IPS-20b (cell line): Measurements from ENCODE around the gene ITLN2.
"Not testable (repeated sequence)": the region's sequence is repeated elsewhere in the genome, so short reads cannot be mapped to it uniquely, and the experiment has no call there.

Experiments
- H3K27ac ChIP-seq: one replicate; pipeline ENCODE4 v1.5.1; 2013; ENCODE audit warnings: low read length
- H3K27me3 ChIP-seq: 2 replicates; pipeline ENCODE4 v1.6.1; 2013; ENCODE audit warnings: mild to moderate bottlenecking, low read length, inconsistent platforms; ENCODE audit not compliant: insufficient read depth
- H3K36me3 ChIP-seq: 2 replicates; pipeline ENCODE4 v1.6.1; 2013; ENCODE audit warnings: low read depth, mild to moderate bottlenecking, inconsistent platforms, low read length, moderate library complexity; ENCODE audit not compliant: insufficient read depth
- H3K4me1 ChIP-seq: 2 replicates; pipeline ENCODE4 v1.6.1; 2013; ENCODE audit warnings: mild to moderate bottlenecking, control low read depth, inconsistent platforms, low read length, moderate library complexity; ENCODE audit not compliant: insufficient read depth
- H3K4me3 ChIP-seq: 2 replicates; pipeline ENCODE4 v1.5.1; 2013; ENCODE audit warnings: mild to moderate bottlenecking, low read length, inconsistent platforms
- H3K9ac ChIP-seq: 2 replicates; pipeline ENCODE4 v1.6.1; 2013; ENCODE audit warnings: low read depth, mild to moderate bottlenecking, inconsistent platforms, low read length, moderate library complexity
- H3K9me3 ChIP-seq: 2 replicates; pipeline ENCODE4 v1.6.1; 2013; ENCODE audit warnings: mild to moderate bottlenecking, low read depth, low read length, inconsistent platforms; ENCODE audit not compliant: insufficient read depth

The ITLN2 gene

DNA sequence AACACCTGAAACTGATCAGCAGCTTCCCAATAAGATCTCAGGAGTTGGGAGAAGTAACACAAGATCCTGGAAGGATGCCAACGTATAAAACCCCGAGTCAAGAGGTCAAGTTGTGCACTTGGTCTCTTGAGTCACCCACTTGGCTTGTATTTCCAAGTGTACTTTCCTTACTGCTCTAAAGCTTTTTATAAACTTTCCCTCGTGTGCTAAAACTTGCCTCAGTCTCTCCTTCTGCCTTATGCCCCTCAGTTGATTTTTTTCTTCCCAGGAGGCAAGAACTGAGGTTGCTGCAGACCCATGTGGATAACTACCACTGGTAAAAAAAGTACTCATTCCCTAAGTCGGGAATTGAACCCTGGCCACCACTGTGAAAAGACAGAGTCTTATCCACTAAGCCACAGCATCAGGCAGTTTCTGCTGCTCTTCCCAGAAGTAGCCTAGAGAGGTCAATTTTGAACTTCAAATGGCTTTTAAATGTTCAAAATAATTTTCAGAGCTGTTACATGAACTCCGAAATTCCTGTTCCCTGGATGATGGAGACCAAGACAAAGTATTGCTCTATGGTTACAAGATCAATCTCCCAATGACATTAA, 28.9 kb downstream of the ITLN2 start:
- Histone ChIP-seq H3K36me3 (no peaks in the 10 kb centered on the region), H3K9me3 (peaks cover 41% of the 10 kb centered on the region), H3K9ac (no peak overlapping the region), H3K4me1 (no peaks in the 10 kb centered on the region), H3K27me3 (no peaks in the 10 kb centered on the region), H3K27ac (no peak overlapping the region), H3K4me3 (no peak overlapping the region)

DNA sequence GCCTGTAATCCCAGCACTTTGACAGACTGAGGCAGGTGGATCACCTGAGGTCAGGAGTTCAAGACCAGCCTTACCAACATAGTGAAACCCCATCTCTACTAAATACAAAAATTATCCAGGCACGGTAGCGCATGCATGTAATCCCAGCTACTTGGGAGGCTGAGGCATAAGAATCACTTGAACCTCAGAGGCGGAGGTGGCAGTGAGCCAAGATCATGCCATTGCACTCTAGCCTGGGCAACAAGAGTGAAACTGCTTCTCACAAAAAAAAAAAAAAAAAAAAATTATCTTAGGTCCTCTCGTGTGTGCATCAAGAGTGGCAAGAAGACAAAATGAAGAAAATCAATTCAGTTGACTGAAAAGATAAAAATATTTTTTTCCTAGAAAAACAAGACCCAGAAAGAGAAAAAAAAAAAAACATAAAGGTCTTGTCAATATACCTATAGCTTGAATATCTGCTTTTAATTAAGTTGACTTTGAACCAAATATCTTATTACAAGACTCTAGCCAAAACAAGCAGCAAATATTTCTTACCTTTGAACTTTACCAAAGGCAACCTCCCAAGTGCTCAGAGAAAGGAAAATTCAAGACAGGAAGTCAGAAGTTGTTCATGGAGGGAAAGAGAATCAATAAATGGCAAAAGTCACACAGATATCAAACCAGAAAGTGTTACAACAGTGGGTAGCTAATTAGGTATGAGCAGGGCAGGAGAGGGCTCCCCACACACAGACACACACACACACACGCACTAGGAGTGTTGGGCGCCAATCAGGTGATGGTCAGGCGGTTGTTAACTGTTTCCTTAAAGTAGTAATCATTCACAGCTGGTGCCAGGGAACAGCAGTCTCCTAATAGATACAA, 29.6 kb downstream of the ITLN2 start:
- no peak overlapping the region for H3K9ac ChIP-seq
- peaks cover 48% of the 10 kb centered on the region for H3K9me3 ChIP-seq

DNA sequence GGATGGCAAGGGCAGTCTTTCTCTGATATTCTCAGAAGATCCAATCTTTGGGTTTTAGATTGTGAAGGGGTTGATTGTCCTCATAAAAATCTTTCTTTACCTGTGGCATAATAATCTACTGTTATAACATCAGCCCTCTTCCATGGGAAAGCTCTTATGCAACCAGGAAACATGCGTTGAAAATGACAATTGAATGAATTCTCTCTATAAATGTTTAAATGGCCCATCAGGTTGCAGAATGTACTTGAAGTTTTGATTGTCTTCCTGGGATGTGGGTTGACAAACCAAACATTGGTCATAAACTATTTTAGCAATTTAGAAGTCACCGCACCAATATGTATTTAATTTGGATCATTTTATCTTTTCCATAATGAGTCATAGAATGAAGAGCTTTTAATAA, 37.9 kb downstream of the ITLN2 start:
- Histone ChIP-seq H3K9me3 (peaks cover 17% of the 10 kb centered on the region), H3K27me3 (no peaks in the 10 kb centered on the region), H3K27ac (no peak overlapping the region), H3K36me3 (no peaks in the 10 kb centered on the region), H3K4me3 (no peak overlapping the region), H3K9ac (no peak overlapping the region), H3K4me1 (peaks cover 13% of the 10 kb centered on the region)

More for the DNA sequence above, 29.6 kb downstream of the ITLN2 start:
- Histone ChIP-seq H3K27me3 (no peaks in the 10 kb centered on the region), H3K4me1 (no peaks in the 10 kb centered on the region), H3K36me3 (no peaks in the 10 kb centered on the region), H3K4me3 (no peak overlapping the region), H3K27ac (no peak overlapping the region)

DNA sequence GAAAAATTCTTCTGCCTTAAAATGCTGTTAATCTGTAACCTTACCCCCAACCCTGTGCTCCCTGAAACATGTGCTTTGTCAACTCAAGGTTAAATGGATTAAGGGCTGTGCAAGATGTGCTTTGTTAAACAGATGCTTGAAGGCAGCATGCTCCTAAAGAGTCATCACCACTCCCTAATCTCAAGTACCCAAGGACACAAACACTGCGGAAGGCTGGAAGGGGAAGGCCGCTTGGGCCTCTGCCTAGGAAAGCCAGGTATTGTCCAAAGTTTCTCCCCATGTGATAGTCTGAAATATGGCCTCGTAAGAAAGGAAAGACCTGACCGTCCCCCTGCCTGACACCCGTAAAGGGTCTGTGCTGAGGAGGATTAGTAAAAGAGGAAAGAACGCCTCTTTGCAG, 41.4 kb downstream of the ITLN2 start:
- not testable (repeated sequence) for H3K4me3 ChIP-seq, H3K9me3 ChIP-seq, H3K27ac ChIP-seq, H3K27me3 ChIP-seq, H3K36me3 ChIP-seq
- Histone ChIP-seq H3K4me1 (peaks cover 13% of the 10 kb centered on the region), H3K9ac (peak overlapping the region; percentile 51; the same call in 1 of the 2 replicates)

DNA sequence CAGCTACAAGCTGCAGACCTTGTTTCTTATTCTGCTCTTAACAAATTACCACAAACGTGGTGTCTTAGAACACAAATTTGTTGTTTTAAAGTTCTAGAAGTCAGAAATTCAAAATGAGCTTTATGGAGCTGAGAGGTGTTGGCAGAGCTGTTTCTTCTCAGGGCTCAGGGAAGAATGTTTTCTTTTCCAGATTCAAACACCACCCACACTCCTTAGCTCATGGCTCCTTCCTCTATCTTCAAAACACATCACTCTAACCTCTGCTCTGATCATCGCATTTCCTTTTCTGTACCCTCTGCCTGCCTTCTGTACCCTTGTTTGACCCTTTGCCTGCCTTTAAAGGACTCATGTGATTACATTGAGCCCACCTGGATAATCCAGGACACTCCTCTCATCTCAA, 42.7 kb downstream of the ITLN2 start:
- Histone ChIP-seq H3K27me3 (no peaks in the 10 kb centered on the region), H3K4me3 (no peak overlapping the region), H3K4me1 (peaks cover 13% of the 10 kb centered on the region), H3K27ac (no peak overlapping the region), H3K36me3 (no peaks in the 10 kb centered on the region), H3K9ac (no peak overlapping the region), H3K9me3 (no peaks in the 10 kb centered on the region)

DNA sequence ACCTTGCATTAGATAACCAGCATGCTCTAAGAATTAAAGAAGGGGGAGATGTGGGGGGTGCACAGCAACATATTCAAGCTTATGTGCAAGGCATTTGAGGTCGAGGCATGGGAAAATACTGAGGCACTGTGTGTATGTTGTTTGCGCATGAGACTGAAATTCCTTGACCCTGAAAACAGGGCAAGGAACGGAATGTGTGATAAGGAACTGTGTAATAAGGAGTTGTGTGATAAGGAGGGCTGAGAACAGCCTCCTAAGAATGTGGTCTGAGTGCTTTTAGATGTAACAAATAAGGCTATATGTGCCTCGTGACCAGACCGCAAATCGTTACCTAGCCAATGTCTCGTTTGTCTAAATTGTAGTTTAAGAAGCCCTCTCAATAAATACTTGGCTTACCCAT, 43.2 kb downstream of the ITLN2 start:
- H3K9ac ChIP-seq, result no peak overlapping the region
- H3K27me3 ChIP-seq, result no peaks in the 10 kb centered on the region
- H3K4me3 ChIP-seq, result no peak overlapping the region
- H3K36me3 ChIP-seq, result no peaks in the 10 kb centered on the region
- peaks cover 13% of the 10 kb centered on the region for H3K4me1 ChIP-seq
- H3K27ac ChIP-seq, result no peak overlapping the region
- H3K9me3 ChIP-seq, result no peaks in the 10 kb centered on the region

DNA sequence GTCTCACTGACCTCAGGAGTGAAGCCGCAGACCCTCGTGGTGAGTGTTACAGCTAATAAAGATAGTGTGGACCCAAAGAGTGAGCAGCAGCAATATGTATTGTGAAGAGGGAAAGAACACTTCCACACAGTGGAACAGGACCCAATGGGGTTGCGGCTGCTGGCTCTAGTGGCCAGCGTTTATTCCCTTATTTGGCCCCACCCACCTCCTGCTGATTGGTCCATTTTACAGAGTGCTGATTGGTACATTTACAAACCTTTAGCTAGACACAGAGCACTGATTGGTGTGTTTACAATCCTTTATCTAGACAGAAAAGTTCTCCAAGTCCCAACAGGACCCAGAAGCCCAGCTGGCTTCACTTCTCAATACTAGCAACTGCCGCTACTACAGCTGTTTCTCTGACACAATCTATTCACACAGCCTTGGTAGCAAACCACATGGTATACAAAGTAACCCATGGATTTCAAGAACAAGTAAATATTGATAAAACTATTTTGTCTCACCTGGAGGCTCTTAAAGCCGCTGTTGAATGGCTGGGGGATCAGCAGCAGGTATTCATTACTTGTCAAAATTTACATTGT, 44.3 kb downstream of the ITLN2 start:
- H3K36me3 ChIP-seq, result no peaks in the 10 kb centered on the region
- no peak overlapping the region for H3K9ac ChIP-seq

DNA sequence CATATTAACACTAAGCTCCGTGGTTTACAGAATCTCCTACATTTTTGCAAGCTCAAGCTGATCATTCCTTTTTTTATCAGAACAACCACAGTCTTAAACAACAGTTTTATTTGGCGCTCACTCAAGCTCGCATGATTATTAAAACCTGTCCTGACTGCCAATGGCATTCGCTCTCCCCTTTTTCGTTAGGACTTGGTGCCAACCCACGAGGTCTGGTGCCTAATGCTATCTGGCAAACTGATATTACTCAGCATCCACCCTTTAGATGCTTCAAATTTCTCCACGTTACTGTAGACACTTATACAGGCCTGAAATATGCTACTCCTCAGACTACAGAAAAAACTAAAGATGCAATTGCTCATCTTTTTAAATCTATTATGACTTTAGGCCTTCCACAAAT, 46.6 kb downstream of the ITLN2 start:
- Histone ChIP-seq H3K4me1 (peaks cover 4% of the 10 kb centered on the region; the same call in 1 of the 2 replicates), H3K27me3 (no peaks in the 10 kb centered on the region), H3K36me3 (no peaks in the 10 kb centered on the region), H3K9ac (no peak overlapping the region), H3K4me3 (no peak overlapping the region), H3K27ac (no peak overlapping the region), H3K9me3 (no peaks in the 10 kb centered on the region)

More for the DNA sequence above, 44.3 kb downstream of the ITLN2 start:
- peaks cover 13% of the 10 kb centered on the region for H3K4me1 ChIP-seq
- no peaks in the 10 kb centered on the region for H3K9me3 ChIP-seq
- H3K4me3 ChIP-seq, result no peak overlapping the region
- H3K27me3 ChIP-seq, result no peaks in the 10 kb centered on the region
- no peak overlapping the region for H3K27ac ChIP-seq

DNA sequence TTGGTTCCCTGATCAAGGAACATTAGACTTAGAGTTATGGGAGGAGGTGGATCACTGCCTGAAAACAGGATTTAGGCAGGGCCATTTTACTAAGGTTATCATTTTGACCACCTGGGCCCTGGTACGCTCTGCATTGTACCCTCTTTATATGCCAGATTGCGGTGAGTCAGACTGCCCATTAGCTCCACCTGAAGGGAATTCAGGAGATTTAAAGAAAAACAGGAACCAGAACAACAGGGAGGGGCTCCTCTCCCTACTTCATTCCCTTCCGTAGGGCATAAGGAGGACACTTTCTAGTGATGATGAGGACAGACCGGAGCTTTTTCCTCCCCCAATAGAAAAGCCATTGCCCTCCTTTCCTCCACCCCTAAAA, 49.0 kb downstream of the ITLN2 start:
- H3K4me1 ChIP-seq, result no peaks in the 10 kb centered on the region
- H3K36me3 ChIP-seq, result no peaks in the 10 kb centered on the region
- no peak overlapping the region for H3K9ac ChIP-seq
- H3K9me3 ChIP-seq, result no peaks in the 10 kb centered on the region
- H3K4me3 ChIP-seq, result no peak overlapping the region
- no peak overlapping the region for H3K27ac ChIP-seq
- H3K27me3 ChIP-seq, result no peaks in the 10 kb centered on the region

DNA sequence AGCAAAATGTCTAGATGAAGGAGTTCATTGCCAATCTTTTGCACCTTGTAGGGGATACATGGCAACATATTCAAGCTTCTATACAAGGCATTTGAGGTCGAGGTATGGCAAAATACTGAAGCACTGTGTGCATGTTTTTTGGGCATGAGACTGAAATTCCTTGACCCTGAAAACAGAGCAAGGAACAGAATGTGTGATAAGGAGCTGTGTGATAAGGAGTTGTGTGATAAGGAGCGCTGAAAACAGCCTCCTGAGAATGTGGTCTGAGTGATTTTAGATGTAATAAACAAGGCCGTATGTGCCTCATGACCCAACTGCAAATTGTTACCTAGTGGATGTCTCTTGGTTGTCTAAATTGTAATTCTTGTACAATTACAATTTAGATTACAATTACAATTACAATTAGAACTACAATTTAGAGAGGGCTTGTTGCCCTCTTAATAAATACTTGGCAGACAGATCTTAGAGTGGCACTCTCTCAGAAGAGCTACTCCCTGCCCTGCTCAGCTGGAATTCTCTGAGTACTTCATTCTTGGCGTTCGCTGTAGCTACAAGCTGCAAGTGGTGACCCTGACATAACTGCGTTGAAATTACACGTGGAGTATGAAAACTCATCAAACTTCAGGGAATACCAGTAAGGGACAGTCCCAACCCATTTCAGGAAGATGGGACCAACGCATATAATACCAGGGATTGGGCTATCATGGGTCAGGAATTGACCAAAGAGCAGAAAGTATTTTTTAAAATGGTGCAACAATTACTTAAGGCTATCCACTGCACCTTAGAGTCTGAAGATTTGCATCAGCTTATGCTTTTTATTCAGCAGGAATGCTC, 49.6 kb downstream of the ITLN2 start:
- Histone ChIP-seq H3K36me3 (no peaks in the 10 kb centered on the region), H3K27ac (no peak overlapping the region), H3K4me1 (no peaks in the 10 kb centered on the region), H3K27me3 (no peaks in the 10 kb centered on the region), H3K9ac (no peak overlapping the region), H3K9me3 (no peaks in the 10 kb centered on the region), H3K4me3 (no peak overlapping the region)

DNA sequence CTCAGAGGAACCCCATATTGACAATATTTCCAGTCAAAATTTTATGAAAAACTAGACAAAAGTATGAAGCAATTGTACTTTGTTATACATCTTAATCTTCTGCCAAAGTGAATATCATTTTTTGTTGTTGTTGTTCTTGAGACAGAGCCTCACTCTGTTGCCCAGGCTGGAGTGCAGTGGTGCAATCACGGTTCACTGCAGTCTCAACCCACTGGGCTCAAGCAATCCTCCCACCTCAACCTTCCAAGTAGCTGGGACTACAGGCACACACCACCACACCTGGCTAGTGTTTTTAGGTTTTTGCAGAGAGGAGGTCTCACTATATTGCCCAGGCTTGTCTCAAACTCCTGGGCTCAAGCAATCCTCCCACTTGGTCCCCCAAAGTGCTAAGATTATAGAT, 52.4 kb downstream of the ITLN2 start:
- H3K4me3 ChIP-seq, H3K36me3 ChIP-seq, H3K9me3 ChIP-seq, H3K9ac ChIP-seq, H3K4me1 ChIP-seq, H3K27me3 ChIP-seq, H3K27ac ChIP-seq: not testable (repeated sequence)
